NK-92 (cell line): ENCODE data around the gene SEC22C.

Experiments used
- DNase-seq: peaks from one replicate; lab custom pipeline; 2025; ENCODE audit not compliant: unreplicated experiment; lab: John Stamatoyannopoulos, UW

SEC22C gene

GRCh38 chr3:42501321-42501680, 80.5 kb downstream of the SEC22C start:
- DNase-seq, result no peak

GRCh38 chr3:42500909-42501308, 80.9 kb downstream of the SEC22C start:
- DNase-seq, result no peak

- no peak for DNase-seq
Observed at GRCh38 chr3:42500091-42500490, 81.7 kb downstream of the SEC22C start.

- DNase-seq, result no peak
Observed at GRCh38 chr3:42499478-42499871, 82.3 kb downstream of the SEC22C start.

- DNase-seq, result no peak
Observed at GRCh38 chr3:42498791-42499477, 82.8 kb downstream of the SEC22C start.

DNA sequence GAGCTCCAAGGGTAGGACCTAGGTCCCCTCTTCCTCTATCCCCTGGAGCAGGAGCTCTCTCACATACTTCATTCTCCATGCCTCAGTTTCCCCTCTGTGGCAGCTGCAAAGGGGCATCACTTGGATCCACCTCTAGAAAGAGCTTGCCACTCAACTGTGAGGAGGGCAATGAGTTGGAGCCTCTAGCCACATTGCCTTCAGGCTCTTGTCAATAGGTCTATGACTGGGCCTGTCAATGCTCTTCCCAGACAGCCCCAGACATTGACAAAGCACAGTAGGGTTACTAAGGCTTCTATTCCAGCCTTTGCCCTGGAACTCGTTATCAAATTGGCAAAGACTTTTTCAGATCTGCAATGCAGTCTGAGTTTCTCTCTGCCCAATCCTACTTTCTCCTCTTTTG, 83.7 kb downstream of the SEC22C start:
- no peak for DNase-seq
